HepG2 (cell line): ENCODE data around the gene CITED4. TPM values are rescaled to one million over a fixed set of nuclear protein-coding genes. Genes with fewer than 3 reads are reported as not detected.
A peak's percentile ranks its signal among the peaks of the same experiment; 100 is the strongest.

Experiments
- ARNT ChIP-seq: fragments of 450-650 bp; IDR thresholded peaks from 2 replicates; pipeline ENCODE4 v1.6.1; 2017
- ASH2L ChIP-seq: fragments of 300-600, 200-600 bp; sonication (generic); IDR thresholded peaks from 2 replicates; pipeline ENCODE4 v1.7.0; 2017; ENCODE audit warnings: low read depth, mild to moderate bottlenecking, moderate library complexity, mixed read lengths, low read length; ENCODE audit not compliant: insufficient read length
- ATF7-NPFF ChIP-seq: sonication (generic); formaldehyde crosslinking; IDR thresholded peaks from 2 replicates; pipeline ENCODE4 v1.8.1; 2023; ENCODE audit warnings: mild to moderate bottlenecking, low read depth, missing genetic modification reagents, moderate library complexity
- CBX2 ChIP-seq, 2 experiments: fragments of 200-600 bp in 1 of 2; sonication (generic); formaldehyde crosslinking in 1 of 2; IDR thresholded peaks; 2 replicates each; pipeline versions ENCODE4 v1.7.0 to v1.8.1; 2018 to 2022; ENCODE audit warnings: low read depth in 2 of 2, low read length in 1 of 2, mild to moderate bottlenecking in 1 of 2, missing genetic modification reagents in 1 of 2
- CENPX ChIP-seq: sonication (generic); formaldehyde crosslinking; IDR thresholded peaks from 2 replicates; pipeline ENCODE4 v1.9.0; 2021; ENCODE audit warnings: mild to moderate bottlenecking, missing genetic modification reagents, moderate library complexity
- CHCHD3 ChIP-seq: sonication (generic); formaldehyde crosslinking; IDR thresholded peaks from 2 replicates; pipeline ENCODE4 v1.8.0; 2022; ENCODE audit warnings: mild to moderate bottlenecking, missing genetic modification reagents, moderate library complexity
- FOXK1 ChIP-seq: sonication (generic); formaldehyde crosslinking; IDR thresholded peaks from 2 replicates; pipeline ENCODE4 v1.4.0; 2020; ENCODE audit warnings: low read depth, missing genetic modification reagents, borderline replicate concordance
- ISL2 ChIP-seq: sonication (generic); formaldehyde crosslinking; IDR thresholded peaks from 2 replicates; pipeline ENCODE4 v1.5.0; 2020; ENCODE audit warnings: missing genetic modification reagents
- MIER3 ChIP-seq: IDR thresholded peaks from 2 replicates; pipeline ENCODE4 v1.6.1; 2016; ENCODE audit warnings: missing compliant biosample characterization, borderline replicate concordance
- NFYC ChIP-seq: IDR thresholded peaks from 2 replicates; pipeline ENCODE4 v1.6.1; 2016; ENCODE audit warnings: missing genetic modification reagents, missing compliant biosample characterization
- NPAS2 ChIP-seq: sonication (generic); formaldehyde crosslinking; IDR thresholded peaks from 2 replicates; pipeline ENCODE4 v1.8.0; 2022; ENCODE audit warnings: mild to moderate bottlenecking, missing genetic modification reagents, borderline replicate concordance
- NR1H2 ChIP-seq: sonication (generic); formaldehyde crosslinking; IDR thresholded peaks from 2 replicates; pipeline ENCODE4 v1.8.1; 2022; ENCODE audit warnings: low read depth, missing genetic modification reagents, borderline replicate concordance
- PCBP1 ChIP-seq: fragments of 200-400 bp; formaldehyde crosslinking; IDR thresholded peaks from 2 replicates; pipeline ENCODE4 v1.6.1; 2017; ENCODE audit warnings: mild to moderate bottlenecking, low read depth, low read length, borderline replicate concordance
- PCBP2 ChIP-seq: fragments of 200-400 bp; formaldehyde crosslinking; optimal IDR thresholded peaks from 2 replicates; pipeline ENCODE3; 2018; ENCODE audit warnings: low read length, low read depth; ENCODE audit not compliant: poor library complexity, severe bottlenecking
- REPIN1 ChIP-seq: sonication (generic); formaldehyde crosslinking; IDR thresholded peaks from 2 replicates; pipeline ENCODE4 v1.8.0; 2022; ENCODE audit warnings: missing genetic modification reagents, low read depth, mild to moderate bottlenecking, borderline replicate concordance
- RFX3 ChIP-seq: IDR thresholded peaks from 2 replicates; pipeline ENCODE4 v1.6.1; 2016; ENCODE audit warnings: missing biosample characterization, missing genetic modification reagents
- RFX5 ChIP-seq: IDR thresholded peaks from 2 replicates; pipeline ENCODE4 v1.6.1; 2011; ENCODE audit warnings: low read depth, low read length, improper control_type of control experiment
- SMYD3 ChIP-seq: sonication (generic); formaldehyde crosslinking; IDR thresholded peaks from 2 replicates; pipeline ENCODE4 v1.8.1; 2023; ENCODE audit warnings: mild to moderate bottlenecking, missing genetic modification reagents
- SUZ12 ChIP-seq: fragments of 150-350 bp; IDR thresholded peaks from 2 replicates; pipeline ENCODE4 v1.6.1; 2014; ENCODE audit warnings: low read depth, low read length
- ZBTB8A ChIP-seq: sonication (generic); formaldehyde crosslinking; IDR thresholded peaks from 2 replicates; pipeline ENCODE4 v1.4.0; 2020; ENCODE audit warnings: mild to moderate bottlenecking, low read depth, missing genetic modification reagents, borderline replicate concordance
- ZNF547 ChIP-seq: sonication (generic); formaldehyde crosslinking; IDR thresholded peaks from 2 replicates; pipeline ENCODE4 v1.5.1; 2020; ENCODE audit warnings: mild to moderate bottlenecking, missing genetic modification reagents
- ZNF660 ChIP-seq: sonication (generic); formaldehyde crosslinking; IDR thresholded peaks from 2 replicates; pipeline ENCODE4 v1.5.1; 2020; ENCODE audit warnings: mild to moderate bottlenecking, low read depth, missing genetic modification reagents, borderline replicate concordance
- ZNF776 ChIP-seq: sonication (generic); formaldehyde crosslinking; IDR thresholded peaks from 2 replicates; pipeline ENCODE4 v1.4.0; 2020; ENCODE audit warnings: mild to moderate bottlenecking, missing genetic modification reagents
- ZNF83 ChIP-seq: sonication (generic); formaldehyde crosslinking; IDR thresholded peaks from 2 replicates; pipeline ENCODE4 v1.4.0; 2020; ENCODE audit warnings: missing genetic modification reagents, mild to moderate bottlenecking, borderline replicate concordance
- polyA plus RNA-seq, 8 experiments: library from polyadenylated mRNA; depleted of rRNA in 3 of 8; stranded (reverse) in 7 of 8; unstranded in 1 of 8; fragments of >200 nt; fragmentation: Illumina TruSeq in 4 of 8; extraction: Trizol in 4 of 8; gene quantifications; 2 replicates each; pipeline versions ENCODE4 v1.2.1 to v1.2.3, GENCODE V29; 2011 to 2016; ENCODE audit warnings: low read depth in 4 of 8, missing spikeins in 1 of 8, mixed read lengths in 1 of 8; ENCODE audit not compliant: insufficient read depth in 1 of 8
- total RNA-seq, 5 experiments: library from RNA; depleted of rRNA; stranded (reverse); fragments of >200 nt; fragmentation: Illumina TruSeq; extraction: Trizol; gene quantifications; 2 replicates each; pipeline ENCODE4 v1.2.3, GENCODE V29; 2016; ENCODE audit warnings: low read depth in 1 of 5
- TF ChIP-seq, protein P1 (sequence below): sonication (generic); formaldehyde crosslinking; IDR thresholded peaks from 2 replicates; pipeline ENCODE4 v1.5.0; 2020; ENCODE audit warnings: missing genetic modification reagents
- TF ChIP-seq, protein P2 (sequence below): sonication (generic); formaldehyde crosslinking; IDR thresholded peaks from 2 replicates; pipeline ENCODE4 v1.4.0; 2020; ENCODE audit warnings: missing genetic modification reagents
- TF ChIP-seq, protein P3 (sequence below): IDR thresholded peaks from 2 replicates; pipeline ENCODE4 v1.6.1; 2016; ENCODE audit warnings: missing compliant biosample characterization, missing genetic modification reagents, borderline replicate concordance

The CITED4 gene
- total and polyA plus RNA-seq, 2 of the 13 experiments (the other 11 are each of a cell fraction or from before 2014, with no cell fraction given): 1.5 to 9.9 TPM

DNA sequence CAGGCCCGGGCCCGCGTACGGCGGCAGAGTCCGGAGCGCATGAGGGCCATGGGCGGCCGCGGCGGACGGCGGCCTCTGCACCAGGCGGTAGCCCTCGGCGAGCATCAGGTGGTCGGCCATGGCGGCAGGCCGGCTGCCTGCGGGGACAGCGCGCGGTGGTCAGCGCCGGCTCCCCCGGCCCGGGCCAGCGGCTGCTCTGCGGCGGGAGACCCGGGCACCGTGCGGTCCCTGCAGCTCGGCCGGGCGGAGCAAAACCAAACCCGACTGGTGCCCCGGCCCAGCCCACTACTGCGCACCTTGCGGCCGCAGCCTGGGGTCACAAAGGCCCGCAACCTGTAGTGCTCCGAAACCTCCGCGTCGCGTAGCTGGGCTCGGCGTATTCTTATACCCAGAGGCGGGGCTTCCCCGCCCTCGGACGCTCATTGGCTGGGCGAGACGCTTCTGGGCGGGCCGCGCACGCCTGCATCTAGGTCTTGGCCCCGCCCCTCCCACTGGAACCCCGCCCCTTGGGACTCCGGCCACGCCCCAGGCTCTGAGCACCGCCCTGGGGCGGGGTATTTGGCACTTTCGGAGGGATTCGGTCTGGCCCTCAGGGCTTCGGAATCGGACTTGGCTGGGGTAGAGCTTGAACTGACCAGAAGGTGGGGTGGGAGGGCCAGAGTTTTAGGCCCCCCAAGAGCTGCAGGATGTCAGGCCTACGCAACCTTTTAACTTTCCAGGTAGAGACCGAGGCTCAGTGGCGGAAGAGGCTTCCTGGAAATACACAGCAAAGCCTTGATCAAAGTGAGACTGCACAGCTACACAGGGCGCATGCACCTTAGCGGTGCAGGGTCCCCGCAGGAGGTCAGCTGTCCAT is at the start of gene CITED4 (continued):
- TF ChIP-seq, protein P1, sequence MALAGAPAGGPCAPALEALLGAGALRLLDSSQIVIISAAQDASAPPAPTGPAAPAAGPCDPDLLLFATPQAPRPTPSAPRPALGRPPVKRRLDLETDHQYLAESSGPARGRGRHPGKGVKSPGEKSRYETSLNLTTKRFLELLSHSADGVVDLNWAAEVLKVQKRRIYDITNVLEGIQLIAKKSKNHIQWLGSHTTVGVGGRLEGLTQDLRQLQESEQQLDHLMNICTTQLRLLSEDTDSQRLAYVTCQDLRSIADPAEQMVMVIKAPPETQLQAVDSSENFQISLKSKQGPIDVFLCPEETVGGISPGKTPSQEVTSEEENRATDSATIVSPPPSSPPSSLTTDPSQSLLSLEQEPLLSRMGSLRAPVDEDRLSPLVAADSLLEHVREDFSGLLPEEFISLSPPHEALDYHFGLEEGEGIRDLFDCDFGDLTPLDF: no peak
- TF ChIP-seq REPIN1 (CRISPR knock-in tag) (no peak), ARNT (no peak), ZNF660 (CRISPR knock-in tag) (no peak), ZNF776 (CRISPR knock-in tag) (no peak), NR1H2 (CRISPR knock-in tag) (no peak), PCBP1 (no peak), RFX3 (CRISPR knock-in tag) (no peak), SUZ12 (no peak), ISL2 (0 out of 2 replicates have a peak, but pooled peaks have one; percentile 8), CHCHD3 (peak; percentile 72; the same call in 1 of the 2 replicates), RFX5 (peak; percentile 16; the same call in 1 of the 2 replicates), PCBP2 (no peak), CBX2 (IDR thresholded peaks at IDR 0.05; ENCODE audit: low read depth, low read length) (no peak), CBX2 (CRISPR knock-in tag; IDR thresholded peaks at IDR 0.05; ENCODE audit: low read depth) (no peak), ASH2L (peak; percentile 30), ZNF83 (CRISPR knock-in tag) (0 out of 2 replicates have a peak, but pooled peaks have one; percentile 26), MIER3 (CRISPR knock-in tag) (no peak), ATF7-NPFF (peak; percentile 59), ZNF547 (CRISPR knock-in tag) (no peak), SMYD3 (CRISPR knock-in tag) (no peak), ZBTB8A (CRISPR knock-in tag) (no peak), CENPX (CRISPR knock-in tag) (no peak), FOXK1 (CRISPR knock-in tag) (no peak; the same call in 1 of the 2 replicates), NFYC (CRISPR knock-in tag) (peak; percentile 83), NPAS2 (CRISPR knock-in tag) (no peak)
- TF ChIP-seq, protein P2, sequence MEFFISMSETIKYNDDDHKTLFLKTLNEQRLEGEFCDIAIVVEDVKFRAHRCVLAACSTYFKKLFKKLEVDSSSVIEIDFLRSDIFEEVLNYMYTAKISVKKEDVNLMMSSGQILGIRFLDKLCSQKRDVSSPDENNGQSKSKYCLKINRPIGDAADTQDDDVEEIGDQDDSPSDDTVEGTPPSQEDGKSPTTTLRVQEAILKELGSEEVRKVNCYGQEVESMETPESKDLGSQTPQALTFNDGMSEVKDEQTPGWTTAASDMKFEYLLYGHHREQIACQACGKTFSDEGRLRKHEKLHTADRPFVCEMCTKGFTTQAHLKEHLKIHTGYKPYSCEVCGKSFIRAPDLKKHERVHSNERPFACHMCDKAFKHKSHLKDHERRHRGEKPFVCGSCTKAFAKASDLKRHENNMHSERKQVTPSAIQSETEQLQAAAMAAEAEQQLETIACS (CRISPR knock-in tag): no peak
- TF ChIP-seq, protein P3, sequence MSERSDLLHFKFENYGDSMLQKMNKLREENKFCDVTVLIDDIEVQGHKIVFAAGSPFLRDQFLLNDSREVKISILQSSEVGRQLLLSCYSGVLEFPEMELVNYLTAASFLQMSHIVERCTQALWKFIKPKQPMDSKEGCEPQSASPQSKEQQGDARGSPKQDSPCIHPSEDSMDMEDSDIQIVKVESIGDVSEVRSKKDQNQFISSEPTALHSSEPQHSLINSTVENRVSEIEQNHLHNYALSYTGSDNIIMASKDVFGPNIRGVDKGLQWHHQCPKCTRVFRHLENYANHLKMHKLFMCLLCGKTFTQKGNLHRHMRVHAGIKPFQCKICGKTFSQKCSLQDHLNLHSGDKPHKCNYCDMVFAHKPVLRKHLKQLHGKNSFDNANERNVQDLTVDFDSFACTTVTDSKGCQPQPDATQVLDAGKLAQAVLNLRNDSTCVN: 0 out of 2 replicates have a peak, but pooled peaks have one; percentile 43
